GM12874 (cell line): Measurements from ENCODE around the gene STK4.

Source experiments
- CTCF ChIP-seq: IDR thresholded peaks from 2 replicates; pipeline ENCODE4 v1.5.1; 2011; ENCODE audit warnings: low read depth, mild to moderate bottlenecking, control low read depth, low read length, moderate library complexity; ENCODE audit not compliant: insufficient read depth

Gene STK4

GRCh38 chr20:45082468-45082867, 116.2 kb downstream of the STK4 start:
- TF ChIP-seq CTCF: no peak

GRCh38 chr20:45083127-45083526, 116.8 kb downstream of the STK4 start:
- TF ChIP-seq CTCF: no peak

- no peak for TF ChIP-seq CTCF
These were observed 119.0 kb downstream of the STK4 start for GRCh38 chr20:45085289-45085688.

- TF ChIP-seq CTCF: no peak
These were observed 119.6 kb downstream of the STK4 start for GRCh38 chr20:45085867-45086266.

- TF ChIP-seq CTCF: no peak
These were observed 120.9 kb downstream of the STK4 start for GRCh38 chr20:45087097-45087790.

GRCh38 chr20:45087814-45088213, 121.5 kb downstream of the STK4 start:
- TF ChIP-seq CTCF: no peak

GRCh38 chr20:45088247-45088646, 121.9 kb downstream of the STK4 start:
- TF ChIP-seq CTCF: no peak
